Mesodermal cell (in vitro differentiated cells): ENCODE measurements around the gene RHOA. TPM values are rescaled to one million over a fixed set of nuclear protein-coding genes. Genes with fewer than 3 reads are reported as not detected.
A peak's percentile ranks its signal among the peaks of the same experiment; 100 is the strongest.

Source experiments
- H3K27ac ChIP-seq: 2 replicates; pipeline ENCODE4 v1.7.0; 2013; ENCODE audit warnings: mild to moderate bottlenecking, low read depth, low read length, moderate library complexity; ENCODE audit not compliant: severe bottlenecking
- H3K36me3 ChIP-seq: 2 replicates; pipeline ENCODE4 v1.7.1; 2013; ENCODE audit warnings: mild to moderate bottlenecking, low read length, moderate library complexity; ENCODE audit not compliant: control insufficient read depth, insufficient read depth
- H3K4me1 ChIP-seq: one replicate; pipeline ENCODE4 v1.7.1; 2013; ENCODE audit warnings: mild to moderate bottlenecking, low read length; ENCODE audit not compliant: insufficient read depth, control insufficient read depth, poor library complexity, severe bottlenecking
- H3K4me3 ChIP-seq: 2 replicates; pipeline ENCODE4 v1.7.0; 2013; ENCODE audit warnings: low read length, control low read depth, mild to moderate bottlenecking; ENCODE audit not compliant: insufficient read depth, poor library complexity, severe bottlenecking; ENCODE audit errors: extremely low read depth
- H3K9me3 ChIP-seq: 2 replicates; pipeline ENCODE4 v1.7.1; 2013; ENCODE audit warnings: mild to moderate bottlenecking, low read length, moderate library complexity; ENCODE audit not compliant: control insufficient read depth
- WGBS, 2 experiments: methylation state at CpG; one replicate each; pipeline ENCODE4 v1.1.5; 2013; ENCODE audit warnings: missing lambda C conversion rate in 2 of 2; ENCODE audit not compliant: insufficient coverage in 2 of 2; 5-methylcytosine and 5-hydroxymethylcytosine counted together
- polyA plus RNA-seq, 2 experiments: library from polyadenylated mRNA; stranded (reverse); fragments of 50-300 nt; gene quantifications; one replicate each; pipeline ENCODE4 v1.2.3, GENCODE V29; 2013

Gene RHOA
- 591 TPM for polyA plus RNA-seq (2013, experiment 1 of 2)
- polyA plus RNA-seq (2013, experiment 2 of 2) = 531 TPM

DNA sequence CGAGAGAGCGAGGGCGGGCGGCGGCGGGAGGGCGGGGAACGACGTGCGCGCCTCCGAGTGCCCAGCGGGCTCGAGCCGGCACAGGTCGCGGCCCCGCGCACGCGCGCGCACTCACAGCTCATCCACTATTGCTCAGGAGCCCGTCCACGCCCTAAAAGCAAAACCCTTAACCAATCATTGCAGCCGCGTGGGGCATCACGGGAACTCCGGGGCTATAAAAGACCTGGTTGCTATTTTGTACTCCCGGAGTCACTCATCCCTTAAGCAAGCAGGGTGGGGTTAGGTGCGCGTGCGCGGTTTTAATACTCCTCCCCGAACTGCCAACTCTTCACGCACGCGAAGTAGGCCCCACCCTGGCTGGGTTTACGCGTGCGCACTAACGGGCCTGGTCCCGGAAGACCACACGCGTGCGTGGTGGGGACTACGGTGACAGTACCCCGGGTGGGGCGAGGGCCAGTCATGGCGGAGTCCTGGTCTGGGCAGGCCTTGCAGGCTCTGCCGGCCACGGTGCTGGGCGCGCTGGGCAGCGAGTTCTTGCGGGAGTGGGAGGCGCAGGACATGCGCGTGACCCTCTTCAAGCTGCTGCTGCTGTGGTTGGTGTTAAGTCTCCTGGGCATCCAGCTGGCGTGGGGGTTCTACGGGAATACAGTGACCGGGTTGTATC lies at the start of gene RHOA, which contains the start of gene TCTA:
Gene RHOA, minus strand, starts transcription at position 9 of the 664 bp plus-strand sequence. CDS start 36,387 bp downstream, outside the sequence.
Gene TCTA, plus strand, starts transcription at position 456 of the 664 bp plus-strand sequence. Its CDS starts 4 bp downstream, at position 460.
- Histone ChIP-seq H3K9me3 (no peaks in the 10 kb centered on the region), H3K4me1 (peaks cover 19% of the 10 kb centered on the region)
- WGBS, 2 experiments = 2 to 3% methylated on average over 46 to 50 of the region's 62 CpGs

DNA sequence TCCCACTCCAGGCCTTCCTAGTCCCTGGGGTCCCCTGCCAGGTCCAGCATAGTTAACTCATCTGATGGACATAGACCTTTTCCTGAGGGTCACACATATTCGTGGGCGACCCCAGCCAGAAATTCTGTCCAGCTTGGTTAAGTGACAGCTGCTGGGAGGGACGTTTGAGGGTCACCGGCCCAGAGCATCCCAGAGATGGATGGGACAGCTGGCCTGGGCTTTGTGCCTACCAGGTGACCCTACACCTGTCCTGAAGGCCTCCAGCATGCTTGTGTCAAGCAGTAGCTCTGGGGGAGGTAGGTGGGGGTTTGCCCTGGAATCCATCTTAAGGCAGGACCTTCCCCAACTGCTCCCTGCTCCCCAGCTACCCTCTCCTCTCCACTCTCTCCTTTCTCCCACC lies 49.2 kb upstream of the RHOA start:
- WGBS, 2 experiments = 78 to 89% methylated on average over 4 of the region's 4 CpGs
- H3K27ac ChIP-seq = peak overlapping the region; percentile 91
- H3K4me3 ChIP-seq = no peak overlapping the region
- peaks cover 56% of the 10 kb centered on the region for H3K4me1 ChIP-seq
- no peaks in the 10 kb centered on the region for H3K36me3 ChIP-seq
- H3K9me3 ChIP-seq = no peaks in the 10 kb centered on the region

More for the DNA sequence above, at the start of gene RHOA, which contains the start of gene TCTA:
- H3K4me3 ChIP-seq = peak within 1 kb of the TSS; percentile 66
- peaks cover 33% of the 10 kb centered on the region for H3K36me3 ChIP-seq
- H3K27ac ChIP-seq = peak within 1 kb of the TSS; percentile 95

DNA sequence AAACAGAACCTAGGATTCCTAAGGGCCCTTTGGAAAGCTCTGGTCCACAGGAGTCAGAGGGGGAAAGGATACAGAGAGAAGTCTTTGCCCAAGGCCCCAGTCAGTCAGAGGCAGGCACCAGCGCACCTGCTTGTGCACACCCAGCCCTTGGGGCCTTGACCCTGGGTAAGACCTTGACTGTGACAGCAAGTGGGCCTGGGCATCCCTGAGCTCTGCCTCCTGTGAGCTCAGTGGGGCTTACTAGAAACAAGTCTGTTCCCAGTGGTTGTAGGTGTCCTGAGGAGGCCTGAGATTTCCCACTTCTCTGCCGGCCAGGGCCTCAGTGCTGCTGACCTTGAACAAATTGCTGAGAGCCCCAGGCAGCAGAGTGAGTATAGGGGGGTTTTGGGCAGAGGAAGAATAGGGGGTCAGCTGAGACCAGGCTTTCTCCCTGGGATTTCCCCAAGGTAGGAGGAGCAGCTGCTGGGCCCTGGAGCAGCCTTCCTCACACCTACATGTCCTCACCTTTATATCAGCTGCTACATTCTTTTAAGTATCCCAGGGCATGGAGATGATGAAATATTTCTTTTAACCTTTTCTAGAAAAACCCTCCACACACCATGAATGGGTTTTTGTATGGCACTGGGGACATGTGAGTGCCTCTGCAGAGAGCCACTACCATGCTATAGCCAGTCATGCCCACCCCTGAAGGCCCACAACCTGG lies 48.6 kb upstream of the RHOA start:
- 93 to 100% methylated on average over 2 of the region's 2 CpGs for WGBS, 2 experiments
- H3K27ac ChIP-seq = peak overlapping the region; percentile 91
- H3K4me1 ChIP-seq = peaks cover 53% of the 10 kb centered on the region
- H3K9me3 ChIP-seq = no peaks in the 10 kb centered on the region
- no peak overlapping the region for H3K4me3 ChIP-seq
- no peaks in the 10 kb centered on the region for H3K36me3 ChIP-seq

DNA sequence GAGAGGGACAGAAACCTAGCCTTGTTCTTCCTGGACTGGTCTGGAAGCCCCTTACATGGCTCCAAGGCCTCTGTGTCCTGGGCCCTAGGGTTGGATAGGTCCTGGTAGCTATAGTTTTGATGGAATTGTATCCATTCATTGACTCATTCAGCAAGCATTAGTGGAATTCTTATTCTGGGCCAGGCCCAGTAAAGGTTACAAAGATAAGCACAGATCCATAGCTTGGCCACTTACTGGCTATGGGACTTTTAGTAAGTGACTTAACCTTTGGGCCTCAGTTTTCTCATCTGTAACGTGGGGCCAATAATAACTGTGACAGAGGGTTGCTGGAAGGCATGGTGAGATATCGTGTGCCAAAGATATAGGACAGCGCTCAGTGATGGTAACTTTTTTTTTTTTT lies 44.7 kb upstream of the RHOA start:
- Histone ChIP-seq H3K4me3 (no peak overlapping the region), H3K9me3 (no peaks in the 10 kb centered on the region), H3K27ac (no peak overlapping the region), H3K36me3 (no peaks in the 10 kb centered on the region), H3K4me1 (peaks cover 40% of the 10 kb centered on the region)
- 100% methylated on average over 3 of the region's 3 CpGs; no CpG with 5 or more reads in 1 of the 2 experiments for WGBS, 2 experiments

DNA sequence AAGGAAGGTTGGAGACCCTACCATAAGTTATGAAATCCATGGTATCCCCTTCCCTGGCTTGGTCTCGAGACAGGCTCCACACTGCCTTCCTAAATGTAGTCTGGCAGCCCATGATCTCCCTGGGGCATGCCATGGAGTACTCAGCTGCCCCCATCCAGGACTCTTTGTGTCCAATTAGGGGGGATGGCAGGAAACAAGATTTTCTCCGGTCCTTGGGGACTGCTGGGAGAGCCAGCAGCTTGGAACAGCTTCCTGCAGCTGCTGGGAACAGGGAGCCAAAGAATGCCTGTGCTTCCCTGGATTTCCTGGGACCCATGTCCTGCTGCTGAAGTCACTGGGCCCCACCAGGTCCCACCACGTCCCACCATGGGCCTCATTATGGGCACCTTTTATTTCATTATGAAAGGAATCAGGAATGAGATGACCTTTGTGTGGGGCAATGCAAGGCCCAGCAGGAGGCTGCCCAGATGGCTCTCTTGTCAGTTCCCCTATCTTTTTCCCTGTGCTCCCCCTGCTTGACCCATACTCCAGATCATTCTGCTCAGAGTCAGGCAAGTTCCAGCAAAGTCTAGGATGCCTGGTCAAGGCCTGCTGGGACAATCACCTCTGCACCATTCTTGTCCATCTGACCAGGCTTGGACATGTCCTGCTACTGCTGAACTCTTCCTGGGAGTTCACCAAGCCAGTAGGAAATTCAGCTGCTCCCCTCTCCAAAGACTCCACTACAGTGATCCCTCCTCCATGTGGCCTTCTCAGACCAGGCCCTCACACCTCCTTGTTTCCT lies 43.3 kb upstream of the RHOA start:
- H3K9me3 ChIP-seq = no peaks in the 10 kb centered on the region
- WGBS, 2 experiments = 89 to 94% methylated on average over 2 to 3 of the region's 3 CpGs
- no peak overlapping the region for H3K27ac ChIP-seq
- no peaks in the 10 kb centered on the region for H3K36me3 ChIP-seq
- peaks cover 26% of the 10 kb centered on the region for H3K4me1 ChIP-seq
- H3K4me3 ChIP-seq = no peak overlapping the region

DNA sequence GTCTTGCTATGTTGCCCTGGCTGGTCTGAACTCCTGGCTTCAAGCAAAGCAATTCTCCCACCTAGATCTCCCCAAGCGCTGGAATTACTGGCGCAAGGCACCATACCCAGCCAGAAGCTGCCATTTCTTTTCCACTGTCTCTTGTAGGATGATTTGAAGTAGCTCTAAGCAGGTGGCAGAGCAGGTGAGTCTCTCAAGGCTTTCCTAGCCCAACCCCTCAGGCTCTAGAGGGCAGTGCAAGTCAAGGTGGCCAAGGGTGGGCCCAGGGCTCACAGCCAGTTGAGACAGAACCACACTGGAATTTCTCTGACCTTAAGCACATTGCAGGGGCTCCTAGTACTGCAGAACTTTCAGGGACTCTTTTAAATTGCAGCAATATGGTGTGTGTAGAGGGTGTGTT lies 42.7 kb upstream of the RHOA start:
- no peaks in the 10 kb centered on the region for H3K9me3 ChIP-seq
- 57% methylated on average over 1 of the region's 2 CpGs; no CpG with 5 or more reads in 1 of the 2 experiments for WGBS, 2 experiments
- H3K27ac ChIP-seq = no peak overlapping the region

DNA sequence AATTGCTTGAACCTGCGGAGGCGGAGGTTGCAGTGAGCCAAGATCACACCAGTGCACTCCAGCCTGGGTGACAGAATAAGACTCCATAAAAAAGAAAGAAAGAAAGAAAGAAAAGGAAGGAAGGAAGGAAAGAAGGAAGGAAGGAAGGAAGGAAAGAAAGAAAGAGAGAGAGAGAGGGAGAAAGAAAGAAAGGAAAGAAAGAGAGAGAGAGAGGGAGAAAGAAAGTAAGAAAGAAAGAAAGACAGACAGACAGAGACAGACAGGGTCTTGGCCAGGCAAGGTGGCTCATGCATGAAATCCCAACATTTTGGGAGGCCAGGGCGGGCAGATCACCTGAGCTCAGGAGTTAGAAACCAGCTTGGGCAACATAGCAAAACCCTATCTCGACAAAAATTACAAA lies 41.8 kb upstream of the RHOA start:
- Histone ChIP-seq H3K9me3 (no peaks in the 10 kb centered on the region), H3K4me3 (no peak overlapping the region), H3K4me1 (peaks cover 12% of the 10 kb centered on the region), H3K36me3 (no peaks in the 10 kb centered on the region), H3K27ac (no peak overlapping the region)
- 90 to 92% methylated on average over 2 to 4 of the region's 4 CpGs for WGBS, 2 experiments

More for the DNA sequence above, 42.7 kb upstream of the RHOA start:
- Histone ChIP-seq H3K36me3 (no peaks in the 10 kb centered on the region), H3K4me3 (no peak overlapping the region), H3K4me1 (peaks cover 20% of the 10 kb centered on the region)

DNA sequence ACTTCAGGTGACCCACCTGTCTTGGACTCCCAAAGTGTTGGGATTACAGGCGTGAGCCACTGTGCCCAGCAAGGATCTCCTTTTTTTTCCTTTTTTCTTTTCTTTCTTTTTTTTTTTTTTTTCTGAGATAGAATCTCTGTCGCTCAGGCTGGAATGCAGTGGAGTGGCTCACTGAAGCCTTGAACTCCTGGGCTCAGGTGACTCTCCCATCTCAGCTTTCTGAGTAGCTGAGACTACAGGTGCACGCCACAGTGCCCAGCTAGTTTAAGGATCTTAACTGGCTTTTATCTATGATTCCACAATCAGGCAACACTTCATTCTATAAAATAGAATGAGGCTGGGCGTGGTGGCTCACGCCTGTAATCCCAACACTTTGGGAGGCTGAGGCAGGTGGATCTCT lies 33.6 kb upstream of the RHOA start:
- WGBS, 2 experiments = 83 to 100% methylated on average over 1 to 3 of the region's 5 CpGs
- Histone ChIP-seq H3K36me3 (no peaks in the 10 kb centered on the region), H3K27ac (no peak overlapping the region), H3K4me3 (no peak overlapping the region), H3K4me1 (no peaks in the 10 kb centered on the region), H3K9me3 (no peaks in the 10 kb centered on the region)

DNA sequence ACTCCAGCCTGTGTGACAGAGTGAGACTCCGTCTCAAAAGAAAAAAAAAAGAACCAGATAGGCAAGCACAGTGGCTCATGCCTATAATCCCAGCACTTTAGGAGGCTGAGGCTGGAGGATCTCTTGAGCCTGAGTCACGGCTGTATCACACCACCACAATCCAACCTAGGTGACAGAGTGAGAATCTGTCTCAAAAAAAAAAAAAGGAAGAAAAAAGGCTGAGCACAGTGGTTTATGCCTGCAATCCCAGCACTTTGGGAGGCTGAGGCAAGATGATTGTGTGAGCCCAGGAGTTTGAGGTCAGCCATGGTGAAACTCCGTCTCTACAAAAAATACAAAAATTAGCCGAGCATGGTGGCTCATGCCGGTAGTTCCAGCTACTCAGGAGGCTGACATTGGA lies 23.0 kb upstream of the RHOA start:
- no peaks in the 10 kb centered on the region for H3K9me3 ChIP-seq
- no peak overlapping the region for H3K27ac ChIP-seq
- H3K4me3 ChIP-seq = no peak overlapping the region
- 83 to 90% methylated on average over 3 to 4 of the region's 5 CpGs for WGBS, 2 experiments
- H3K36me3 ChIP-seq = no peaks in the 10 kb centered on the region
- H3K4me1 ChIP-seq = peaks cover under 1% of the 10 kb centered on the region

DNA sequence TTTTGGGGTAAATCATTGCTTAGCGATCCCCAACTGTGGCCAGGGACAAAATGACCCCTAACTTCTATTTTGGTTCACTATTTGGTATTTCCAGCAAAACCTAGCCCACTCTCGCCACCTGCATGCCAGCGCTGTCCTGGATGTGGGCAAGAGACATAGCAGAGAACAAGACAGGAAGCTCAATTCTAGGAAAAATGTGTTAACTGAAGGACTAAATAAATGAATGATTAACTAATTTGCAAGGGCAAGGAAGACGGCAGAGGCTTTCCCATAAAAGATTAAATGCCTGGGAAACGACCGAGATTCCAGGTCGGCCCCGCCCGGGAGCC lies 16.9 kb upstream of the RHOA start:
- H3K4me3 ChIP-seq = peak overlapping the region; percentile 61
- WGBS, 2 experiments = 1 to 16% methylated on average over 6 to 7 of the region's 9 CpGs
- no peaks in the 10 kb centered on the region for H3K9me3 ChIP-seq
- H3K36me3 ChIP-seq = peaks cover 13% of the 10 kb centered on the region
- H3K4me1 ChIP-seq = peaks cover 3% of the 10 kb centered on the region
- no peak overlapping the region for H3K27ac ChIP-seq
